Thyroid gland (tissue), 4 donors: ENCODE data around the gene NCAPD2.

Experiments
- CTCF ChIP-seq, 6 experiments: fragments of 200-600 bp in 3 of 6; fragments of 450-650 bp in 3 of 6; sonication (generic) in 3 of 6; IDR thresholded peaks; one replicate each; pipeline ENCODE4 v1.5.1; 2016 to 2019; ENCODE audit warnings: antibody characterized with exemption in 6 of 6, mild to moderate bottlenecking in 2 of 6, inconsistent platforms in 1 of 6, moderate library complexity in 1 of 6
- POLR2A ChIP-seq, 2 donors: fragments of 450-650 bp; IDR thresholded peaks; one replicate each; pipeline ENCODE4 v1.6.1; 2017; ENCODE audit warnings: antibody characterized with exemption in 2 of 2, mild to moderate bottlenecking in 2 of 2, moderate library complexity in 1 of 2

- no peak for TF ChIP-seq CTCF (IDR thresholded peaks at IDR 0.05)
- no peak for TF ChIP-seq POLR2A (IDR thresholded peaks at IDR 0.05)
Measured at GRCh38 chr12:6508087-6508486, 14.2 kb downstream of the NCAPD2 start.
